Endodermal cell (in vitro differentiated cells): ENCODE results near the gene HTRA1. TPM values are rescaled to one million over a fixed set of nuclear protein-coding genes. Genes with fewer than 3 reads are reported as not detected.

Experiments used
- DNase-seq: peaks from one replicate; pipeline ENCODE4 v3.0.0-alpha.2; 2017
- H3K27ac ChIP-seq: 2 replicates; pipeline ENCODE4 v1.5.1; 2013; ENCODE audit warnings: mild to moderate bottlenecking, low read depth, low read length, moderate library complexity
- H3K27me3 ChIP-seq: 2 replicates; pipeline ENCODE4 v1.6.1; 2013; ENCODE audit warnings: mild to moderate bottlenecking, low read length, moderate library complexity; ENCODE audit not compliant: insufficient read depth, control insufficient read depth, poor library complexity, severe bottlenecking
- H3K36me3 ChIP-seq: 2 replicates; pipeline ENCODE4 v1.7.0; 2013; ENCODE audit warnings: mild to moderate bottlenecking, low read length, moderate library complexity; ENCODE audit not compliant: control insufficient read depth, insufficient read depth
- H3K4me1 ChIP-seq: one replicate; pipeline ENCODE4 v1.7.0; 2013; ENCODE audit warnings: low read length; ENCODE audit not compliant: control insufficient read depth, insufficient read depth
- H3K4me3 ChIP-seq: 2 replicates; pipeline ENCODE4 v1.5.1; 2013; ENCODE audit warnings: mild to moderate bottlenecking, low read length, moderate library complexity
- H3K9ac ChIP-seq: 2 replicates; pipeline ENCODE4 v1.6.1; 2013; ENCODE audit warnings: mild to moderate bottlenecking, low read length, moderate library complexity; ENCODE audit not compliant: poor library complexity, severe bottlenecking; ENCODE audit errors: extremely low read depth
- H3K9me3 ChIP-seq: 2 replicates; pipeline ENCODE4 v1.6.1; 2013; ENCODE audit warnings: mild to moderate bottlenecking, low read length, moderate library complexity; ENCODE audit not compliant: control insufficient read depth
- H3K27ac Mint-ChIP-seq: 2 replicates; pipeline ENCODE4 v1.8.0; 2020; ENCODE audit warnings: mixed read lengths
- H3K27me3 Mint-ChIP-seq: 2 replicates; pipeline ENCODE4 v1.8.0; 2021; ENCODE audit warnings: mild to moderate bottlenecking, mixed read lengths; ENCODE audit not compliant: insufficient read depth
- H3K36me3 Mint-ChIP-seq: 2 replicates; pipeline ENCODE4 v1.8.0; 2020; ENCODE audit warnings: low read depth, mixed read lengths
- H3K4me1 Mint-ChIP-seq: 2 replicates; pipeline ENCODE4 v1.8.0; 2020; ENCODE audit warnings: mixed read lengths
- H3K4me3 Mint-ChIP-seq: 2 replicates; pipeline ENCODE4 v1.8.0; 2020; ENCODE audit warnings: mild to moderate bottlenecking, moderate library complexity, mixed read lengths
- H3K9me3 Mint-ChIP-seq: 2 replicates; pipeline ENCODE4 v1.8.0; 2020; ENCODE audit warnings: mild to moderate bottlenecking, mixed read lengths
- WGBS, 2 experiments: methylation state at CpG; one replicate each; pipeline versions ENCODE4 v1.1.5 to v1.1.7; 2013; ENCODE audit warnings: missing lambda C conversion rate in 2 of 2, mixed read lengths in 1 of 2; ENCODE audit not compliant: insufficient coverage in 1 of 2, insufficient read length in 1 of 2; 5-methylcytosine and 5-hydroxymethylcytosine counted together
- total RNA-seq, 2 donors: library from RNA; stranded (reverse); fragmentation: NEBNext Ultra II Directional in 1 of 2; extraction: Animal tissue kit (Norgen Biotek cat#: 25700) in 1 of 2; gene quantifications; 2 replicates in 1 of 2; 3 replicates in 1 of 2; pipeline ENCODE4 v1.2.1, GENCODE V29; 2021
- TF ChIP-seq, protein P1 (sequence below): fragments of 200-600 bp; sonication (generic); conservative IDR thresholded peaks from 2 replicates; pipeline ENCODE4 v1.5.0; 2021; ENCODE audit warnings: antibody characterized with exemption, mild to moderate bottlenecking

The HTRA1 gene
- total RNA-seq, 2 donors from 2014 or later = 1.7 to 3.1 TPM

DNA sequence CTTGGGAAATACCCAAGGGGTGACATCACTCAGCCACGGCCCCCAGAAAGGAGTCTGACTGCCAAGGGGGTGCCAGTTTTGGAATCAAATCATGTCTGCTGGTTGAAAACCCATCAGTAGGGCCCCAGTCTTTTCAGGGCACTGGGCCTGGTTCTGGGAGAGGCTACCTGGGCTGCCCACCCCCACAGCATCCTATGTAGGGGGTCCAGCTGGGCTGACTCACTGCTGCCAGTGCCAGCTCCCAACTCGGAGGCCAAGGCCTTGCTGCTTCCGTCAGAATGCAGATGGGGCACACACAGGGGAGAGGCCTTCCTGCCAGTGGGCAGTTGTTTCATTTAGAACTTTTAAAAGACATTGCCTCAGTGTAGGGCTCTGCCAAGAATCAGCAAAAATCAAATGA, 59.7 kb downstream of the HTRA1 start:
- Histone ChIP-seq H3K36me3 (no peaks in the 10 kb centered on the region), H3K9ac (no peak overlapping the region), H3K4me1 (no peaks in the 10 kb centered on the region), H3K4me3 (no peak overlapping the region), H3K9me3 (no peaks in the 10 kb centered on the region), H3K27me3 (peaks cover 18% of the 10 kb centered on the region), H3K27ac (no peak overlapping the region)
- no peak overlapping the region for H3K4me3 Mint-ChIP-seq
- no peaks in the 10 kb centered on the region for H3K4me1 Mint-ChIP-seq
- no peak for DNase-seq
- no peaks in the 10 kb centered on the region for H3K36me3 Mint-ChIP-seq
- no peak overlapping the region for H3K27ac Mint-ChIP-seq
- TF ChIP-seq, protein P1, sequence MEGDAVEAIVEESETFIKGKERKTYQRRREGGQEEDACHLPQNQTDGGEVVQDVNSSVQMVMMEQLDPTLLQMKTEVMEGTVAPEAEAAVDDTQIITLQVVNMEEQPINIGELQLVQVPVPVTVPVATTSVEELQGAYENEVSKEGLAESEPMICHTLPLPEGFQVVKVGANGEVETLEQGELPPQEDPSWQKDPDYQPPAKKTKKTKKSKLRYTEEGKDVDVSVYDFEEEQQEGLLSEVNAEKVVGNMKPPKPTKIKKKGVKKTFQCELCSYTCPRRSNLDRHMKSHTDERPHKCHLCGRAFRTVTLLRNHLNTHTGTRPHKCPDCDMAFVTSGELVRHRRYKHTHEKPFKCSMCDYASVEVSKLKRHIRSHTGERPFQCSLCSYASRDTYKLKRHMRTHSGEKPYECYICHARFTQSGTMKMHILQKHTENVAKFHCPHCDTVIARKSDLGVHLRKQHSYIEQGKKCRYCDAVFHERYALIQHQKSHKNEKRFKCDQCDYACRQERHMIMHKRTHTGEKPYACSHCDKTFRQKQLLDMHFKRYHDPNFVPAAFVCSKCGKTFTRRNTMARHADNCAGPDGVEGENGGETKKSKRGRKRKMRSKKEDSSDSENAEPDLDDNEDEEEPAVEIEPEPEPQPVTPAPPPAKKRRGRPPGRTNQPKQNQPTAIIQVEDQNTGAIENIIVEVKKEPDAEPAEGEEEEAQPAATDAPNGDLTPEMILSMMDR = no peak
- WGBS, 2 experiments = 75 to 85% methylated on average over 2 to 3 of the region's 3 CpGs
- peaks cover 3% of the 10 kb centered on the region for H3K9me3 Mint-ChIP-seq
- peaks cover 24% of the 10 kb centered on the region for H3K27me3 Mint-ChIP-seq

DNA sequence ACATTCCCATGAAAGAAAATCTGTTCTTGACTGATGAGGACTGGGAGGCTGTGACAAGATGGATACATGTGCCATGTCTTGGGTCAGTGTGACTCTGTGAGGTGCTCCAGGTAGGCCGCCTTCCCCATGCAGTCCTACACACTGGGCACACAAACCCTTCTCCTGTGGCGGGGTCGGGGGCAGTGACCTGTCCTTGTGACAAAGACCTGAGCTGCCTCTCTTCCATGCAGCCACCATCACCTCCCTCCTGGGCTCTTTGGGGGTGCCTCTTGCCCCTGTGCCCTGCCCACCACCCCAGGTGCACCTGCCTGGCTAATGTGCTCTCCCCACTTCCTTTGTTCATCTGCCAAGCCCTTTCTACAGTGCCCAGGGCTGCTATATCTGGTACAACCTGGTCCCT, 63.5 kb downstream of the HTRA1 start:
- no peaks in the 10 kb centered on the region for H3K36me3 Mint-ChIP-seq
- Histone ChIP-seq H3K27ac (no peak overlapping the region), H3K36me3 (no peaks in the 10 kb centered on the region), H3K4me3 (no peak overlapping the region), H3K4me1 (no peaks in the 10 kb centered on the region), H3K9ac (no peak overlapping the region), H3K27me3 (peaks cover 47% of the 10 kb centered on the region), H3K9me3 (no peaks in the 10 kb centered on the region)
- 82 to 100% methylated on average over 3 of the region's 3 CpGs for WGBS, 2 experiments
- no peak for DNase-seq
- no peaks in the 10 kb centered on the region for H3K4me1 Mint-ChIP-seq
- H3K9me3 Mint-ChIP-seq = peaks cover 3% of the 10 kb centered on the region
- TF ChIP-seq, protein P1 = no peak
- no peak overlapping the region for H3K27ac Mint-ChIP-seq
- H3K27me3 Mint-ChIP-seq = peaks cover 41% of the 10 kb centered on the region
- H3K4me3 Mint-ChIP-seq = no peak overlapping the region

DNA sequence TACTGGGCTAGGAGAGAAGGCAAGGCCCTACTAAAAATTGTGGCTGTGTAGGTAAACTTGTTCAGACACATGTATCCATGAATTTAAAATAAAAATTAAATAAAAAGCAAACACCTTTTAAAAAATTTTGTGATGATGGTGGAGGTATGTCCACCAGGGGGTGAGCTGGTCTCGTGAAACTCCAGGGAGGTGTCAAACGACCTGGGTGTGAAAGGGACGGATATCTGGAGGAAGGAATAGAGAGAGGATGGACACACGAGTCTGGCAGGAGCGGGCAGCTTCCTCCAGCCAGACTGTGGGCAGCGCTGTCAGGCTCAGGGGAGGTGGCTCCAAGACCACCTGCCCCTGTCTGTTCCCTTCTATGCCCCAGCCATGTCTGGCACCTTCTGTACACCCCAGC, 64.4 kb downstream of the HTRA1 start:
- DNase-seq = no peak
- Histone ChIP-seq H3K36me3 (no peaks in the 10 kb centered on the region), H3K9me3 (no peaks in the 10 kb centered on the region), H3K27ac (no peak overlapping the region), H3K27me3 (peaks cover 57% of the 10 kb centered on the region), H3K9ac (no peak overlapping the region), H3K4me3 (no peak overlapping the region), H3K4me1 (no peaks in the 10 kb centered on the region)
- TF ChIP-seq, protein P1 = peak; percentile 72
- H3K9me3 Mint-ChIP-seq = peaks cover 3% of the 10 kb centered on the region
- no peaks in the 10 kb centered on the region for H3K4me1 Mint-ChIP-seq
- WGBS, 2 experiments = 73 to 78% methylated on average over 3 to 6 of the region's 6 CpGs
- no peaks in the 10 kb centered on the region for H3K36me3 Mint-ChIP-seq
- no peak overlapping the region for H3K4me3 Mint-ChIP-seq
- peaks cover 51% of the 10 kb centered on the region for H3K27me3 Mint-ChIP-seq
- H3K27ac Mint-ChIP-seq = no peak overlapping the region
